Glomerular endothelial cell (primary cell): ENCODE measurements around the gene CACNG5. TPM values are rescaled to one million over a fixed set of nuclear protein-coding genes. Genes with fewer than 3 reads are reported as not detected.

Experiments used
- total RNA-seq: library from RNA; depleted of rRNA; stranded (reverse); fragments of >200 nt; gene quantifications from 2 replicates; pipeline ENCODE4 v1.2.3, GENCODE V29; 2015

The CACNG5 gene
- total RNA-seq, 1 donor from 2014 or later, result not detected

Other genes starting within 250 kb of the CACNG5 start
- 0.05 TPM in 1 of 2 replicates, not detected in the other for gene CACNG4, start 129.6 kb downstream of the CACNG5 start, total RNA-seq
- gene CACNG1, start 209.4 kb downstream of the CACNG5 start, total RNA-seq, result not detected in 2 replicates